Activated CD4-positive, alpha-beta memory T cell treated with anti-CD3 and anti-CD28 coated beads, Interleukin-2, amount 10 ng/mL, durations not matched to agents 7 days and 5 days (primary cell): ENCODE results near the gene C2CD4C. TPM values are rescaled to one million over a fixed set of nuclear protein-coding genes. Genes with fewer than 3 reads are reported as not detected.

ENCODE experiments used
- CTCF ChIA-PET: fragments of 350-600 bp; sonication (Branson Sonifier 250); formaldehyde crosslinking; loops from one replicate; lab custom pipeline; 2021; ENCODE audit warnings: antibody characterized with exemption, inconsistent platforms; lab: Charles Lee
- POLR2A ChIA-PET: fragments of 350-600 bp; sonication (Branson Sonifier 250); formaldehyde crosslinking; loops from one replicate; lab custom pipeline; 2021; ENCODE audit warnings: antibody characterized with exemption; lab: Charles Lee
- DNase-seq: peaks from one replicate; pipeline ENCODE4 v3.0.0-alpha.2; 2020
- H3K27ac Mint-ChIP-seq: one replicate; pipeline ENCODE4 v1.8.0; 2021; ENCODE audit warnings: mild to moderate bottlenecking, mixed read lengths
- H3K27me3 Mint-ChIP-seq: one replicate; pipeline ENCODE4 v1.8.0; 2021; ENCODE audit warnings: mixed read lengths
- H3K36me3 Mint-ChIP-seq: one replicate; pipeline ENCODE4 v1.8.0; 2021; ENCODE audit warnings: low read depth, mixed read lengths
- H3K4me1 Mint-ChIP-seq: one replicate; pipeline ENCODE4 v1.8.0; 2021; ENCODE audit warnings: mixed read lengths
- H3K4me3 Mint-ChIP-seq: one replicate; pipeline ENCODE4 v1.8.0; 2021; ENCODE audit warnings: mild to moderate bottlenecking, mixed read lengths
- H3K9me3 Mint-ChIP-seq: one replicate; pipeline ENCODE4 v1.8.0; 2021; ENCODE audit warnings: mixed read lengths
- total RNA-seq, 2 experiments: library from RNA; stranded (reverse); gene quantifications; one replicate each; pipeline ENCODE4 v1.2.3, GENCODE V29; 2021

C2CD4C gene
- total RNA-seq, 2 experiments from 2014 or later: 0.08 TPM; not detected in 1

GRCh38 chr19:447064-447426, 38.1 kb upstream of the C2CD4C start:
- POLR2A ChIA-PET: no interaction called here
- no peak overlapping the region for H3K4me3 Mint-ChIP-seq
- no peaks in the 10 kb centered on the region for H3K36me3 Mint-ChIP-seq
- H3K4me1 Mint-ChIP-seq: no peaks in the 10 kb centered on the region
- H3K27me3 Mint-ChIP-seq: no peaks in the 10 kb centered on the region
- CTCF ChIA-PET: no interaction called here
- H3K9me3 Mint-ChIP-seq: peaks cover 7% of the 10 kb centered on the region
- H3K27ac Mint-ChIP-seq: no peak overlapping the region
- no peak for DNase-seq

GRCh38 chr19:444677-445210, 35.8 kb upstream of the C2CD4C start:
- Mint-ChIP-seq H3K36me3 (no peaks in the 10 kb centered on the region), H3K27ac (no peak overlapping the region)

GRCh38 chr19:443005-443404, 34.1 kb upstream of the C2CD4C start:
- no peaks in the 10 kb centered on the region for H3K36me3 Mint-ChIP-seq
- CTCF ChIA-PET: no interaction called here

More at GRCh38 chr19:444677-445210, 35.8 kb upstream of the C2CD4C start:
- no peaks in the 10 kb centered on the region for H3K4me1 Mint-ChIP-seq
- no peaks in the 10 kb centered on the region for H3K27me3 Mint-ChIP-seq
- POLR2A ChIA-PET: no interaction called here
- H3K4me3 Mint-ChIP-seq: no peak overlapping the region
- DNase-seq: no peak
- CTCF ChIA-PET: no interaction called here
- peaks cover 6% of the 10 kb centered on the region for H3K9me3 Mint-ChIP-seq

GRCh38 chr19:442085-442484, 33.1 kb upstream of the C2CD4C start:
- POLR2A ChIA-PET: no interaction called here
- H3K9me3 Mint-ChIP-seq: peaks cover 6% of the 10 kb centered on the region
- no peak overlapping the region for H3K4me3 Mint-ChIP-seq
- no peaks in the 10 kb centered on the region for H3K27me3 Mint-ChIP-seq
- CTCF ChIA-PET: no interaction called here
- DNase-seq: no peak
- H3K36me3 Mint-ChIP-seq: no peaks in the 10 kb centered on the region
- H3K27ac Mint-ChIP-seq: no peak overlapping the region
- no peaks in the 10 kb centered on the region for H3K4me1 Mint-ChIP-seq

More at GRCh38 chr19:443005-443404, 34.1 kb upstream of the C2CD4C start:
- H3K4me1 Mint-ChIP-seq: no peaks in the 10 kb centered on the region
- POLR2A ChIA-PET: no interaction called here
- no peak overlapping the region for H3K4me3 Mint-ChIP-seq
- no peak overlapping the region for H3K27ac Mint-ChIP-seq
- peaks cover 6% of the 10 kb centered on the region for H3K9me3 Mint-ChIP-seq
- no peak for DNase-seq
- no peaks in the 10 kb centered on the region for H3K27me3 Mint-ChIP-seq

- CTCF ChIA-PET: no interaction called here
- H3K27ac Mint-ChIP-seq: no peak overlapping the region
Observed at GRCh38 chr19:441213-441836, 32.4 kb upstream of the C2CD4C start.

GRCh38 chr19:440391-441212, 31.7 kb upstream of the C2CD4C start:
- H3K27ac Mint-ChIP-seq: no peak overlapping the region
- no peaks in the 10 kb centered on the region for H3K36me3 Mint-ChIP-seq
- H3K4me3 Mint-ChIP-seq: no peak overlapping the region
- CTCF ChIA-PET: no interaction called here
- H3K4me1 Mint-ChIP-seq: no peaks in the 10 kb centered on the region
- POLR2A ChIA-PET: no interaction called here
- no peak for DNase-seq
- H3K9me3 Mint-ChIP-seq: peaks cover 6% of the 10 kb centered on the region
- no peaks in the 10 kb centered on the region for H3K27me3 Mint-ChIP-seq

More at GRCh38 chr19:441213-441836, 32.4 kb upstream of the C2CD4C start:
- no peak overlapping the region for H3K4me3 Mint-ChIP-seq
- no peaks in the 10 kb centered on the region for H3K36me3 Mint-ChIP-seq
- H3K27me3 Mint-ChIP-seq: no peaks in the 10 kb centered on the region
- H3K4me1 Mint-ChIP-seq: no peaks in the 10 kb centered on the region
- DNase-seq: no peak
- POLR2A ChIA-PET: no interaction called here
- H3K9me3 Mint-ChIP-seq: peaks cover 6% of the 10 kb centered on the region

- POLR2A ChIA-PET: no interaction called here
- DNase-seq: no peak
- Mint-ChIP-seq H3K4me1 (no peaks in the 10 kb centered on the region), H3K4me3 (no peak overlapping the region), H3K9me3 (peaks cover 6% of the 10 kb centered on the region), H3K36me3 (no peaks in the 10 kb centered on the region), H3K27me3 (no peaks in the 10 kb centered on the region), H3K27ac (no peak overlapping the region)
- CTCF ChIA-PET: no interaction called here
Observed at GRCh38 chr19:439167-439900, 30.4 kb upstream of the C2CD4C start.

GRCh38 chr19:438416-438958, 29.5 kb upstream of the C2CD4C start:
- DNase-seq: no peak
- Mint-ChIP-seq H3K4me1 (no peaks in the 10 kb centered on the region), H3K36me3 (no peaks in the 10 kb centered on the region), H3K4me3 (no peak overlapping the region), H3K27me3 (no peaks in the 10 kb centered on the region), H3K9me3 (peaks cover 6% of the 10 kb centered on the region), H3K27ac (no peak overlapping the region)
- CTCF ChIA-PET: no interaction called here
- POLR2A ChIA-PET: no interaction called here

GRCh38 chr19:437041-437440, 28.1 kb upstream of the C2CD4C start:
- Mint-ChIP-seq H3K36me3 (no peaks in the 10 kb centered on the region), H3K27me3 (no peaks in the 10 kb centered on the region), H3K27ac (no peak overlapping the region), H3K4me3 (no peak overlapping the region), H3K4me1 (no peaks in the 10 kb centered on the region), H3K9me3 (peaks cover 5% of the 10 kb centered on the region)
- ChIA-PET POLR2A (no interaction called here), CTCF (no interaction called here)
- DNase-seq: no peak

GRCh38 chr19:436413-436950, 27.5 kb upstream of the C2CD4C start:
- H3K36me3 Mint-ChIP-seq: no peaks in the 10 kb centered on the region
- POLR2A ChIA-PET: no interaction called here
- DNase-seq: no peak
- no peaks in the 10 kb centered on the region for H3K27me3 Mint-ChIP-seq
- no peaks in the 10 kb centered on the region for H3K9me3 Mint-ChIP-seq
- CTCF ChIA-PET: no interaction called here
- no peaks in the 10 kb centered on the region for H3K4me1 Mint-ChIP-seq
- no peak overlapping the region for H3K27ac Mint-ChIP-seq
- no peak overlapping the region for H3K4me3 Mint-ChIP-seq

GRCh38 chr19:435707-436412, 26.9 kb upstream of the C2CD4C start:
- POLR2A ChIA-PET: no interaction called here
- CTCF ChIA-PET: no interaction called here
- no peak for DNase-seq
- Mint-ChIP-seq H3K9me3 (peaks cover 3% of the 10 kb centered on the region), H3K27ac (no peak overlapping the region), H3K4me1 (no peaks in the 10 kb centered on the region), H3K36me3 (no peaks in the 10 kb centered on the region), H3K27me3 (no peaks in the 10 kb centered on the region), H3K4me3 (no peak overlapping the region)

- ChIA-PET POLR2A (no interaction called here), CTCF (no interaction called here)
- Mint-ChIP-seq H3K9me3 (peaks cover 7% of the 10 kb centered on the region), H3K27ac (no peak overlapping the region), H3K36me3 (no peaks in the 10 kb centered on the region), H3K4me3 (no peak overlapping the region), H3K27me3 (no peaks in the 10 kb centered on the region), H3K4me1 (no peaks in the 10 kb centered on the region)
- no peak for DNase-seq
Observed at GRCh38 chr19:435056-435706, 26.2 kb upstream of the C2CD4C start.
